Activated CD8-positive, alpha-beta memory T cell treated with anti-CD3 and anti-CD28 coated beads, Interleukin-2, amount 10 ng/mL, durations not matched to agents 7 days and 5 days (primary cell): ENCODE results near the gene DDTL. TPM values are rescaled to one million over a fixed set of nuclear protein-coding genes. Genes with fewer than 3 reads are reported as not detected.
"Not testable (repeated sequence)": the region's sequence is repeated elsewhere in the genome, so short reads cannot be mapped to it uniquely, and the experiment has no call there.

ENCODE experiments used
- ATAC-seq: fragments of 150-1000 bp; cut with Tn5 transposase; one replicate; pipeline ENCODE4 v1.10.0; 2021; ENCODE audit warnings: moderate library complexity
- CTCF ChIA-PET: fragments of 350-600 bp; sonication (Branson Sonifier 250); formaldehyde crosslinking; loops from one replicate; lab custom pipeline; 2021; ENCODE audit warnings: antibody characterized with exemption; lab: Charles Lee
- DNase-seq: peaks from one replicate; pipeline ENCODE4 v3.0.0-alpha.2; 2020
- H3K27ac Mint-ChIP-seq: one replicate; pipeline ENCODE4 v1.8.0; 2021; ENCODE audit warnings: mild to moderate bottlenecking, mixed read lengths
- H3K27me3 Mint-ChIP-seq: one replicate; pipeline ENCODE4 v1.8.0; 2021; ENCODE audit warnings: mixed read lengths
- H3K36me3 Mint-ChIP-seq: one replicate; pipeline ENCODE4 v1.8.0; 2021; ENCODE audit warnings: mild to moderate bottlenecking, mixed read lengths
- H3K4me1 Mint-ChIP-seq: one replicate; pipeline ENCODE4 v1.8.0; 2021; ENCODE audit warnings: mixed read lengths
- H3K4me3 Mint-ChIP-seq: one replicate; pipeline ENCODE4 v1.8.0; 2021; ENCODE audit warnings: mild to moderate bottlenecking, moderate library complexity, mixed read lengths
- H3K9me3 Mint-ChIP-seq: one replicate; pipeline ENCODE4 v1.8.0; 2022; ENCODE audit warnings: low read depth, mixed read lengths
- total RNA-seq, 2 experiments: library from RNA; stranded (reverse); gene quantifications; one replicate each; pipeline ENCODE4 v1.2.3, GENCODE V29; 2021

Gene DDTL
- total RNA-seq, 2 experiments from 2014 or later: not detected

DNA sequence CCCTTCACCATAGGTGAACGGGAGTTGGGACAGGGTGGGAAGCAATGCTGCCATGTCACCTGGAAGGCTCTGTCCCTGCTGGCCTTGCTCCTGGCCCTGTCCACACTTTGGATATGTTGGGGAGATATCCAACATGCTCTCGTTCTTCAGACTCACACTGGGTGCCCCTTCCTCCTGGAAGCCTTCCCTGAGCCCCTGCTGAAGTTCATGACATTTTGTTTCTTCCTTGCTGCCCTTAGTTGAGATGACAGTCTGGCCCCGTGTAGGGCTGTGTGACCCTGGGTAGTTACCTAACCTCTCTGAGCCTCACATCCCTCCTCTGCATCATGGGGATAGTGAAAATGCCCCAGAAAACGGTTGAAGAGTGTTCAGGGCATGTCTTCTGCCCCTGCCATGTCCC, 13.2 kb upstream of the DDTL start:
- H3K27me3 Mint-ChIP-seq, DNase-seq, CTCF ChIA-PET, H3K36me3 Mint-ChIP-seq, H3K4me3 Mint-ChIP-seq, ATAC-seq, H3K4me1 Mint-ChIP-seq, H3K9me3 Mint-ChIP-seq, H3K27ac Mint-ChIP-seq: not testable (repeated sequence)

DNA sequence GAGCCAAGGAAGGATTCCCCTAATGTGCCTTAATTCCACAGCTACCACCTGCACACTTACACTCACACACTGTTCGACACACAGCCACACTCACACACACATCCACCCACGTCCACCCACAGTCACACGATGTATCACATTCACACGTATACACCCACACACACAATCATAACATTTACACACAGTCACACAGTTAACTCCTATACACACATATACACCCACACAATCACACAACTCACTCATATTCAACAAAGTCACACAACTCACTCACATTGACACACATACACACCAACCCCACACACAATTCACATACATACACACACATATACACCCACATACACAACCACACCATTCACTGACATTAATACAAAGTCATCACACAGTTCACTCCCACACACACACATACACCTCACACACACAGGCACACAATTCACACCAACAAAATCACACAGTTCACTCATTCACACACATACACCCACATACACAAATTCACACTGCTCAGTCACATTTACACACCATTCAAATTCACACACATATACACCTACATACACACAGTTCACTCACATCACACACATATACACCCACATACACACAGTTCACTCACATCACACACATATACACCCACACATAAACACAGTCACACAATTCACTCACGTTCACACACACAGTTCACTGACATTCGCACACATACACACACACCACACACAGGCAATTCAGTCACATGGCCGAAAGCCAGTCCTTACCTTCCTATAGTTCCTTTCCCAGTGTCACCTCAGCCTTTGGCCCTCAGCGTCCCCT, 12.3 kb upstream of the DDTL start:
- H3K27ac Mint-ChIP-seq, H3K4me1 Mint-ChIP-seq, H3K27me3 Mint-ChIP-seq, ATAC-seq, H3K4me3 Mint-ChIP-seq, H3K9me3 Mint-ChIP-seq, H3K36me3 Mint-ChIP-seq, CTCF ChIA-PET, DNase-seq: not testable (repeated sequence)

DNA sequence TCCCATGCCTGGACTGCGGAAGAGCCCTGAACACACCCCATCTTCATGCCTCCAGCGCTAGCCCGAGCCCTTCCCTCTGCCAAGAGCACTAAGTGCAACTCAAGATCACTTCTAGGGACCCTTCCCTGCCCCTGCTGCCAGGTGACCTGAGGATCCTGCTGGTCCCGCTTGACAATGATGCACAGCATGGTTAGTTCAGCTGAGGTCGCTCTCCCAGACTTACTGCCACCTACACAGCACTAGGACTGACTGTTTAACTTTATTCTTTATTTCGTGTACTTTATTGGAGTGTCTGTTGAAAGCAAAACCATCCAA, 11.7 kb upstream of the DDTL start:
- DNase-seq, H3K27me3 Mint-ChIP-seq, H3K4me1 Mint-ChIP-seq, H3K9me3 Mint-ChIP-seq, H3K36me3 Mint-ChIP-seq, CTCF ChIA-PET, H3K4me3 Mint-ChIP-seq, H3K27ac Mint-ChIP-seq, ATAC-seq: not testable (repeated sequence)

GRCh38 chr22:23955886-23956285, 10.8 kb upstream of the DDTL start:
- not testable (repeated sequence) for H3K9me3 Mint-ChIP-seq, H3K36me3 Mint-ChIP-seq, H3K27me3 Mint-ChIP-seq, H3K4me3 Mint-ChIP-seq, H3K4me1 Mint-ChIP-seq, DNase-seq, H3K27ac Mint-ChIP-seq, ATAC-seq
- CTCF ChIA-PET: interaction anchor here (0.6 to 1.3 kb wide), 6 partner anchors 97 to 566 kb away, joined by 3 read pairs; no protein-coding TSS in a partner anchor

- not testable (repeated sequence) for H3K27ac Mint-ChIP-seq, H3K27me3 Mint-ChIP-seq, H3K4me1 Mint-ChIP-seq, H3K4me3 Mint-ChIP-seq, H3K9me3 Mint-ChIP-seq, H3K36me3 Mint-ChIP-seq
- DNase-seq (peak; percentile 87), ATAC-seq (peak; percentile 91)
- CTCF ChIA-PET: interaction anchor here (0.6 to 1.3 kb wide), 6 partner anchors 96 to 566 kb away, joined by 3 read pairs; no protein-coding TSS in a partner anchor
Observed at GRCh38 chr22:23956301-23956900, 10.3 kb upstream of the DDTL start.

DNA sequence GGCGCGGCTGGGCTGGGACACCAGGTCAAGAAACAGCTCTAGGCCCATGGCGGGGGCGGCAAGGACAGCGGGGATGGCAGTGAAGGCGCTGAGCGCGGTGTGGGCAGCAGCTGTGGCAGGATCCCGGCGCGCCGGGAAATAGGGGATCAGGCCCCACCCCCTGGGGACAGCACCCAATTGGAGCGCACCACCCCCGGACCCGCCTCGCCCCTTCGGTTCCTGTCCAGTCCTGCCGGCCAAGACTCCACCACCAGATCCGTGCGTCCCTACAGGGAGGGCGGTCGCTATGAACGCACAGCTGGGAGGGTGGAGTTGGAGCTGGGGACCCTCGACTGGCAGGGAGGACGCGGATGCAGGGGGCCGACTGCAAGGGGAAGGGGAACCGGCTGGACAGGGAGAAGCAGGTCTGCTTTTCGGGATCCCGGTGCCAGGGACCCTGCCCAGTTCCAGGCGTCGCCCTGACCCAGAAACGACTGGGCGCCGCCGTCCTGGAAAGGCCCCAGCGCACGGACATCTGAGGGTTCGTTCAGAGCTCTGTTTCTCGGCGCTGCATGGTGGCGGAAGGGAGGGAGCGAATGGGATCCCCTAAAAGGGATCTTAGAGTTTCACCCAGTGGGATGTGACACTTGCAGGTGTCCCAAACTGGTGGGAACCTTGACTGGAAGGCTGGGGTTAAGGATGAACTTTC, 5.5 kb upstream of the DDTL start, which contains the start of gene GSTT2B:
TSS of gene GSTT2B (minus strand) at position 112 of the 688 bp plus-strand sequence. CDS start at position 48, 64 bp downstream.
- H3K9me3 Mint-ChIP-seq, H3K27me3 Mint-ChIP-seq, DNase-seq, H3K27ac Mint-ChIP-seq, H3K4me3 Mint-ChIP-seq, H3K36me3 Mint-ChIP-seq, CTCF ChIA-PET, H3K4me1 Mint-ChIP-seq: not testable (repeated sequence)
- ATAC-seq: peak; percentile 37

- DNase-seq, H3K27ac Mint-ChIP-seq, H3K4me3 Mint-ChIP-seq, H3K4me1 Mint-ChIP-seq, H3K27me3 Mint-ChIP-seq, CTCF ChIA-PET, H3K9me3 Mint-ChIP-seq: not testable (repeated sequence)
- ATAC-seq: peak; percentile 32
- peaks cover 17% of the 10 kb centered on the region for H3K36me3 Mint-ChIP-seq
Observed at GRCh38 chr22:23966094-23966493, 594 bp upstream of the DDTL start.

- H3K4me3 Mint-ChIP-seq: no peak overlapping the region
- H3K9me3 Mint-ChIP-seq: no peaks in the 10 kb centered on the region
- H3K4me1 Mint-ChIP-seq: peaks cover 11% of the 10 kb centered on the region
- no peak for DNase-seq
- CTCF ChIA-PET: no interaction called here
- no peak overlapping the region for H3K27ac Mint-ChIP-seq
- peaks cover 26% of the 10 kb centered on the region for H3K36me3 Mint-ChIP-seq
- H3K27me3 Mint-ChIP-seq: no peaks in the 10 kb centered on the region
- no peak for ATAC-seq
Observed at GRCh38 chr22:23969071-23969470, 2.4 kb downstream of the DDTL start.

GRCh38 chr22:23970201-23970641, 3.5 kb downstream of the DDTL start:
- Mint-ChIP-seq H3K4me1 (peaks cover 11% of the 10 kb centered on the region), H3K9me3 (no peaks in the 10 kb centered on the region), H3K27me3 (no peaks in the 10 kb centered on the region), H3K27ac (no peak overlapping the region), H3K4me3 (no peak overlapping the region), H3K36me3 (peaks cover 26% of the 10 kb centered on the region)
- no peak for DNase-seq
- ATAC-seq: no peak
- CTCF ChIA-PET: no interaction called here

DNA sequence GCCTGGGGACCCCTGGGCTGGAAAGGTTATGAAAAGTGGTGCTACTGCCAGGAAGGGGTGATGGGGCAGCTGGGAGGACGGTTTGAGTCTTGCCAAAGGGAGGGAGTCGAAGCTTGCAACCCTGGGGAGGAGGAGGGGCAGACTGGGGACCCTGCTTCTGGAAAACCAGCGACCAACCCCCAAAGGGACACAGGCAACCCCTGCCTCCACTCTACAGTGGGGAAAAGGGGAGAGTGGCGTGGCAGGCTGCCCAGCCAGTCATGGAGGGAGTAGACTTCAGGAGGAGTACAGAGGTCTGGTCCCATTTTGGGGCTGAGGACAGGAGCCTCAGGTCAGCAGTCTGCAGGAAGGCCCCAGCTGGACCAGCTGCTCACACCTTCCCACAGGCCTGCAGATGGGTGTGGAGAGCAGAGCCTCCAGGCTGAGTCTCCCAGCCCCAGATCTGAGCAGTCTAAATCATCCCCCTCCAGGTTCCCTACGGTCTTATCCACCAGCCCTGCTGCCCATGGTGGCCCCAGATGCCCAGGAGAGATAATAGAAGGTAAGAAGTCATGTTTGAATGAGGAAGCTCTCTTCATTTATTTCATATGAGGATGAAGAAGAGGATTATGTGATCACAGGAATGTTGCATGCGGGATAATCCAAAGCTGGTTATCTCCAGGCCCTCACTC, 4.3 kb downstream of the DDTL start:
- peaks cover 11% of the 10 kb centered on the region for H3K4me1 Mint-ChIP-seq
- no peak overlapping the region for H3K27ac Mint-ChIP-seq
- no peaks in the 10 kb centered on the region for H3K27me3 Mint-ChIP-seq
- H3K9me3 Mint-ChIP-seq: no peaks in the 10 kb centered on the region
- H3K4me3 Mint-ChIP-seq: no peak overlapping the region
- CTCF ChIA-PET: no interaction called here
- no peak for DNase-seq
- ATAC-seq: no peak
- peaks cover 26% of the 10 kb centered on the region for H3K36me3 Mint-ChIP-seq

GRCh38 chr22:23971927-23972326, 5.2 kb downstream of the DDTL start:
- H3K4me1 Mint-ChIP-seq: peaks cover 11% of the 10 kb centered on the region
- ATAC-seq, H3K4me3 Mint-ChIP-seq, DNase-seq, H3K27ac Mint-ChIP-seq, CTCF ChIA-PET, H3K9me3 Mint-ChIP-seq, H3K27me3 Mint-ChIP-seq: not testable (repeated sequence)
- peaks cover 26% of the 10 kb centered on the region for H3K36me3 Mint-ChIP-seq

GRCh38 chr22:23974345-23974744, 7.7 kb downstream of the DDTL start, which contains the start of gene DDT:
TSS of gene DDT (minus strand) at chr22:23974441. CDS start at chr22:23974414, 27 bp downstream.
- CTCF ChIA-PET, H3K27me3 Mint-ChIP-seq, H3K9me3 Mint-ChIP-seq, H3K4me3 Mint-ChIP-seq, DNase-seq, H3K27ac Mint-ChIP-seq: not testable (repeated sequence)
- peak; percentile 99 for ATAC-seq
- H3K36me3 Mint-ChIP-seq: peaks cover 21% of the 10 kb centered on the region
- peaks cover 11% of the 10 kb centered on the region for H3K4me1 Mint-ChIP-seq

GRCh38 chr22:23974836-23975352, 8.2 kb downstream of the DDTL start:
- CTCF ChIA-PET, H3K4me3 Mint-ChIP-seq, H3K9me3 Mint-ChIP-seq, H3K27me3 Mint-ChIP-seq, DNase-seq, H3K27ac Mint-ChIP-seq: not testable (repeated sequence)
- ATAC-seq: peak; percentile 40
- Mint-ChIP-seq H3K36me3 (peaks cover 18% of the 10 kb centered on the region), H3K4me1 (peaks cover 11% of the 10 kb centered on the region)
